GM21447 (cell line): Measurements from ENCODE around the gene CPNE5.

Experiments used
- ATAC-seq: cut with Tn5 transposase; IDR thresholded peaks from one replicate; pipeline ENCODE4 v1.9.1; 2021; ENCODE audit not compliant: unreplicated experiment

CPNE5 gene

GRCh38 chr6:36858407-36858981 is 19.2 kb upstream of the CPNE5 start:
- ATAC-seq = no peak

DNA sequence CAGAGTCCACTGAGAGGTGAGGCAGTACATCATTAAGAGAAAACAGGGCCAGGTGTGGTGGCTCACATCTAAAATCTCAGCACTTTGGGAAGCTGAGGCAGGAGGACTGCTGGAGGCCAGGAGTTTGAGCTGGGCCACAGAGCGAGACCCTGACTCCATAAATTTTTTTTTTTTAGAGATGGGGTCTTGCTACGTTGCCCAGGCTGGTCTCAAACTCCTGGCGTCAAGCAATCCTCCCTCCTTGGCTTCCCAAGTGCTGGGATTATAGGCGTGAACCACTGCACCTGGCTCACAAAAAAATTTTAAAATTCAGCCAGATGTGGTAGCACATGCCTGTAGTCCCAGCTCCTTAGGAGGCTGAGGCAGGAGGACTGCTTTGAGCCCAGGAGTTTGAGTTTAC is 18.1 kb upstream of the CPNE5 start:
- no peak for ATAC-seq

- no peak for ATAC-seq
These were observed 17.0 kb upstream of the CPNE5 start for GRCh38 chr6:36856277-36856676.

DNA sequence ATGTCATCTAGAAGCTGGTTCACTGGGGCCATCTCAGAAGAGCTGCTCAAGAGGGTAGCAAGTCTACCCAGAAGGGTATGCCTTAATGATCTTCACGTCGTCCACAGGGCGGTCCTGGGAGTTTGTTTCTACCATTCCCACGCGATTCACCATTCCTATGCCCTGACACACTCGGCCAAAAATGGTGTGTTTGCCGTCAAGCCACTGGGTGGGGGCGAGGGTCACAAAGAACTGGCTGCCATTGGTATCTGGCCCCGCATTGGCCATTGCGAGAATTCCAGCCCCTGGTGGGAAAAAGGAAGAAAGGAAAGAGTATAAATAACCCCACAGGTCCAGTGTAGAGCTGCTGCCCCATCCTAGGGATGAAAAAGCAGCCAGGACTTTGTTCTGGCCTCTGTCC is 16.5 kb upstream of the CPNE5 start:
- no peak for ATAC-seq

DNA sequence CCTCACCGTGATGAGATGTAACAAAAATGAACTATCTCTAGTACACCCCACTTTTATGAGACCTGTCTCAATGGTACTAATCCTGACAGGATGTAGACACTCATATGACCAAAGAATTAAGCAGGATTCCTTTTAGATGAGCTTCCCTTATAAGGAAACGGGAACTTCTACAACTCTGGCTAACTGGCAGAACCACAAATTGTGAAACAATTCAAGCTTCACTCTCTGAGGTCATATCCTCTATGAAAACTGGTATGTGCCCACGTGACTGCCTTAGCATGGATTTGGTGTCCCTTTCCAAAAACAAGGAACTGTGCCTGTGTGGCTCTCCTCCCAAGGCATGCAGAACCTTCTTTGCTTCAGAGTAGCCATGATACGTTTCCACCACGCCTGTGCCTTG is 14.1 kb upstream of the CPNE5 start:
- ATAC-seq = no peak

- ATAC-seq = no peak
These were observed 13.4 kb upstream of the CPNE5 start for GRCh38 chr6:36852481-36853147.

GRCh38 chr6:36851626-36852025 is 12.4 kb upstream of the CPNE5 start:
- no peak for ATAC-seq

- ATAC-seq = no peak
These were observed 11.9 kb upstream of the CPNE5 start for GRCh38 chr6:36851149-36851614.

GRCh38 chr6:36850021-36850420 is 10.8 kb upstream of the CPNE5 start:
- ATAC-seq = no peak

DNA sequence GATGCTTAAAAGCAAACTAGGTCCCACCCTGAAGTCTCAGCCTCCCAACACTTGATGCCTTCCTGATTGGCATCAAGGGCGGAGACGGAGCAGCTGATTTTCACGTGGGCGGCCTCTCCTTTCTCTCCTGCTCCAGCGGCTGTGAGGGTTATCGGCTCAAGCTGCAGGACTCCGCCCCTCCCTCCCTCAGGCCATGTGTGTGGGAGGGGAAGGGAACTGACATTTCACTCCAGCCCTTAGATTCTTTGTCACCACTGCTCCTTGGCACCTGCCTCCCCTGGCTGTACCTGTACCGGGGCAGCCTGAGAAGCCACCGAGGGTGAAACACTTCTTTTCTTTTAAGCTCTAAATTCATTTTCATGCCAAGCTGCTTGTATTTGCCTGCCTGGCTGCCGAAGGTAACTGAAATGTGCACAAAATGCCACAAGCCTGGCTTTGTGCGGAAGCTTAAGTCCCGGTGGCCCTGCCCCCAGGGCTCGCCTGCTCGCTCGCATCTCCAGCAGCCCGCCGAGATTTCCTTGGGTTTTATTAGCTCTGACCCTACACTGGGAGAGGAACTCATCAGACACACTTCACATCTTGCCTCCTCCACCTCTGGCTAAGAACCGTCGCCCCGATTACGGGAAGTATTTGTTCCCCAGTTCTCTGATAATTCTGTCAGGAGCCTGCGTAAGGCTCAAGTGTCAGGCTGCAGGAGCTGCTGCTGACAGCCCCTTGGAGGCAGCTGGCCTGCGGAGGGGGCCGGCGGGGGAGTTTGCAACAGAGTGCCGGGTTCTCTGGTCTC is 9.6 kb upstream of the CPNE5 start:
- ATAC-seq = no peak

DNA sequence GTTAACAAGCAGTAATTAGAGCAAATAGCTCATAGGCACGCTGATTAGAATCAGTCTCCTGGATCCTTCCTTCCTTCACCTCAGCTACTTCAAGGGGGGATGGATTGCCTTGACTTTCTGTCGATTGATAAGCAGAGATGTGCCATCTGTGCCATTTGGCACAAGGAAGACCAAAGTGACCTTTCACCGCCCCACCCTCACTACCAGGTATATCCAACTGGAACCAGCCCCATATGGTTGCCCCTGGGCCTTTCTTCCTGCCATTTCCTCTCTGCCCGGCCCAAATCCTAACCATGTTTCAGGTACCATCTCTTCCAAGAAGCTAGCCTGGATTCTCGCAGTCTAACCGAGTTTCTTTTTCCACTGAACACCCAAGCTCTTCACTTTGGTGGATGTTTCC is 8.7 kb upstream of the CPNE5 start:
- ATAC-seq = no peak

DNA sequence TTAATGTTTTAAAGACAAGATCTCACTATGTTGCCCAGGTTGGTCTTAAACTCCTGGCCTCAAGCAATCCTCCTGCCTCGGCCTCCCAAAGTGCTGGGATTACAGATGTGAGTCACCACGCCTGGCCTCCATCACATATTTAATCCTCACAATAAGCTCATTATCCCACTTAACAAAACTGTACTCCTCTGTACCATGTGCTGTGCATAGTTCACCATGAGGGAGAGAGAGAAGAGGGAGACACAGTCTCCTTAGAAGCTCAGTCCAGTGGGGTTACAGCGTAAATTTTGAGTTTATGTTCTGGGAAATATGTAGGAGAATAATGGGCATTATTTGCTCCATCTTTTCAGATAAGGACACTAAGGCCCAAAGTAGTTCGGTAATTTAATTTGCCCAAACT is 7.9 kb upstream of the CPNE5 start:
- no peak for ATAC-seq

DNA sequence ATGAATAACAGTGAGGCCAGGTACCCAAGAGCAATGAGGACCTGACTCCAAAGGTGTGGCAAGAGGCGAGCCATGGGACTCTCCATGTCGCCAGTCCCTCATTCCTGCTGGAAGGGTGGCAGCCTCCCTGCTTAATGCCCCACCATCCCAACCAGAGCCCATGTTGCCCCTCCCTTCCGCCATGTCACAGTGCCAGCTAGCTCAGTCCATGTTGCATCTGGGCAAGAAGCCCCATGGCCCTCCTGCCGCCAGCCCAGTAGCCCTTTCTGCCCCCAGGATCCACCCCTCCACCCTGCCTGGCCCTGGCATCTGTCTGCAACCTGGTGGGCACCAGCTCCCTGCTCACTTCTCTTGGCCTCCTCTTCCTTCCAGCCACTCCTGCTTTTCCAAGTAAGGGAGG is 6.0 kb upstream of the CPNE5 start:
- no peak for ATAC-seq

- ATAC-seq = no peak
These were observed 5.3 kb upstream of the CPNE5 start for GRCh38 chr6:36844232-36845170.

DNA sequence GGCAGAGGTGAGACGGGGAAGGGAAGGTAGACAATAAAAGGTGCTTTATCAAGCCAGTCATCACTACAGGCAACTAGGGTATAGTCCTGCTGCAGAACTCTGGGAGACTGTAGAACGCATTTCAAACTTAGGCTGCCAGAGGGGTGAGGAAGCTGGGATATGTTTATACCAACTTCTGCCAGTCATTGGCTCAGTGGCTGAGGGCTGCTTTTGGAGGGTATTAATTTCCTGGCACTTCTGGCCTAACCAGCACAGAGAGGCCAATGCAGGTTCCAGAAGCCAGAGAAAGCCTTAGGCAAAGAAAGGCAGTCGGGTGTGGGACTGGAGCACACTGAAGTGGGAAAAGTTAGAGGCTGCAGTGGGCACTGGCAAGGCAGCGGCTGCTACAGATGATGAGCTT is 3.9 kb upstream of the CPNE5 start:
- no peak for ATAC-seq

DNA sequence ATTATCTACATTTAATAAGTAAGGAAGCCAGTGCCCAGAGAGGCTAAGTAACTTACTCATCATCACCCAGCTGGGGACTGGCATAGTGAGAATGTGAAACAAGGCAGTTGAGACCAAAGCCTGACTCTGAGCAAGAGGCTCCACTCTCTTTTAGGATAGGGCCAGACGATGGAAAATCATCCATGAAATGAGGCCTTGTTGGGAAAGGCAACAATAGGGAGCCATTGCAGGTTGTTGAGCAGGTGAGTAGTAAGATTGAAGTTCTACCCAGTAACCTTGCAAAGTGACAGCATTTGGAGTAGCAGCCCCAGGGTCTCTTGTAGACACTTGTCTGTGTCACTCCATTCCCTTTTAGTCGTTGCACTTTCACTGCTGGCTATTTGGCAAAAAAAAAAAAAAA is 2.5 kb upstream of the CPNE5 start:
- ATAC-seq = no peak

DNA sequence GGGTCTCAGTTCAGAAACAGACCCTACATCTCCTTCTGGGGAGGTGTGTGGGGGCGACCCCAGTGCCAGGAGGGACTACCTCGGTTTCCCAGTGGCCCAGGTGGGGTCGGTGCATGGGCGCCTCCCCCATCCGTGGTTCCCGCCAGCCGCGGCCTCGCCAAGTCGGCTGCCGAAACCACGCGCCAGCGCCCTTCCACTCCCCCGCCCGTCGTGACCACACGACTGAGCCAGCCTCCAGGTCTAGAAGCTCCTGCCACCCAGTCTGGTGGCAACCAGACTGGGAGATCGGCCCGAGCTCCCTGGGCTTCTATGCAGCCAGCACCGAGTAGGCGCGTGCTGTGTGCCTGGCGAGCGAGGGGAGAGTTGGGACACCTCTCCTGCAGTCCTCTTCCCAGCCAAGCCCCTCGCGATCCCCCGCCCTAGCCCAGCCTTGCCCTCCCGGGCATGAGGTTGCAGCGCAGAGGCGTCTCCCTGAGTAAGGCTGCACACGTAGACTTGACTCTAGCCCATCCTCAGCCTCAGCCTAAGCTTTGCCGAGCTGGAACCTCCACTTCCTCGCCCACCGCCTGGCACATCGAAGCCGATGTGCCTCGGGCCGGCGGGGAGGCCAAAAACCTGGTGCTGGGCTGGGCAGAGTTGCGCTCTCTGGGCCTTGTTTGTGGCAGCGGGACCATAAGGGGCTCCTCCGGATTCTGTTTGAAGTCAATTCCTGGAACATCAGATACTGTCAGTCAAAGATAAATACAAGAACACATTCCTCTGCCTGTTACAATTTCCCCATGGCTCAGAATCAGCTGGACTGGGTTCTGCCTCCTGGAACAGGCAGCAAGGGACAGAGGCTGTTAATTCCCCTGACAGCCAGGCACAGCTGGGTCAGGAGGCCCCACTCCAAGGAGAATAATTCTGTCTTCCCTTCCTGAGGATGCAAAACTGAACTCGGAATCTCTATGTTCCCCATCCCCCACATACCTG is 1.5 kb upstream of the CPNE5 start:
- no peak for ATAC-seq

GRCh38 chr6:36839749-36840431 is 646 bp upstream of the CPNE5 start:
- no peak for ATAC-seq

GRCh38 chr6:36837686-36838085 is 1.6 kb downstream of the CPNE5 start:
- ATAC-seq = no peak

GRCh38 chr6:36837022-36837339 is 2.3 kb downstream of the CPNE5 start:
- no peak for ATAC-seq
